ENCODE data around the gene MBLAC1.

MBLAC1 gene

DNA sequence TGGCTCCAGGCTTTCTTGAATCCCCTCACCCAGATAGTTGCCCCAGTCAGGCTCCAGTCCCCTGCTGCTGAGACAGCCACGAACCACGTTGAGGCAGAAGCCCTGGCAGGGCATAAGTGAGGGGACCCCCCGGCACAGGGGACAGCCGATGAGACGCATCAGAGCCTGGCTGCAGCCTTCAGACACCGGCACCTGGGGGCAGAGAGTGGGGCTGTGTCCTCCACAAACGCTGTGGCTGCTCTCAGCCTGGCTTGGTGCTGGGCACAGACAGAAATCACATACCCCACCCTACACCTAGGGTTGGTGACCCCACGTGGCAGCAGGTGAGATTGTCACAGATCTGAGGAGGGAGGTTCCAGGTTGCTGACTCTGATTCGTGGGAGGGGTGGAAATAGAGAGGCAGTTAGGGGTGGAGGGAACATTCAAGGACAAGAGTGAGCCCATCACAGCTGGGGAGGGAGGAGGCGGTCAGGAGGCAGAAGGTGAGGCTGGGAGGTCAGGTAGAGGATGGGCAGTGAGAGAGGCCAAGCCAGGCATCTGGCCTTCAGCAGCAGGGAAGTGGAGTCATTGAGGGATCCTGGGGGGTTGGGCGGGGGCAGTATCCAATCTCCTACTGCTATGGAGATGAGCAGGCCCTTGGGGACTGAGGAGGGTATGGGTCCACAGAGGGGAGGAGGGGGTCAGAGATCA lies 47.2 kb downstream of the MBLAC1 start:
- no peak for DNase-seq

DNA sequence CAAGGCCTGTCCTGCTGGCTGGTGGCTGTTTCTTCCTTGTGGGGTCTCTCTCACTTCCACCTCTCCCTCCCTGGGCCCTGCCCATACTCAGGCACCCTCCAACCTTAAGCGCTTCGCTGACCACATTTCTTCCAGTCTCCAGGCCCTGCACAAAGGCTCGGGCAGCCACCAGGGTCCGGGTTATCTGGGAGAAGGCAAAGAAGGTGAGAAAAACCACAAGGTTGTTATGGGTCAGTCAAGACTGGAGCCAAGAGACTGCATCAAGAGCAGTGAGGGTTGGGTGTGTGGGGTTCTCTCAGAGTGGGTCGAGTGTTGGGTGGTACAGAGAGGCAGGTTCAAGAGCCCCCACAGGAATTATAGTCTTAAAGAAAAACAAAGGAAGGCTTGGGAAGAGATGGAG lies 47.8 kb downstream of the MBLAC1 start:
- no peak for DNase-seq

DNA sequence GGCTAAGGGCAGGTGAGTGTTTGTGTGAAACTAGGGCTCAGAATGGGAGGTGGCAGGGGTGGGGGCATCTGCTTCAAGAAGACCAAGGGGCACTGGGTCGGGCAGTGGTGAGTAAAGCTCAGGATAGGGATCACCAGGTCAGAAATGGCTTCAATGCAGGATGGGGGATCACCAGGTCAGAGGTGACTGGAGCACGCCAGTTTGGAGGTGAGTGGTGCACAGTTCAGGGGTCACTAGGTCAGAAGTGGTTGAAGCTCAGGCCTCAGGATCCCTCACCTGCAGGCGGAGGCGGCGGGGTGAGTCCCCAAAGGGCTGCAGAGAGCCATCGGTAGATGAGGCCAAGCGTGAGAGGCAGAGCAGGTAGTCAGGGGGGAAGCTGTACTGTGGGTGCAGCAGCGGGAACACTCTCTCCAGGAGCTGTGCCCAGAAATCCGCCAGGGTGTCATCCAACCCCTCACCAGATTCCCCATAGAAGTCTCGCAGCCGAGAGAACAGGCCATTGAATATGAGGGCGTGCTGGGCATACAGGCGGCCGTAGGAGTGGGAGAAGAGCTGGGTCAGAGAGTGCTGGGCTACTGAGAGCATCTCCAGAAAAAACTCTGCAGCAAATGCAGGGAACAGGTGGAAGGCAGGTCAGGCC lies 48.6 kb downstream of the MBLAC1 start:
- no peak for DNase-seq

DNA sequence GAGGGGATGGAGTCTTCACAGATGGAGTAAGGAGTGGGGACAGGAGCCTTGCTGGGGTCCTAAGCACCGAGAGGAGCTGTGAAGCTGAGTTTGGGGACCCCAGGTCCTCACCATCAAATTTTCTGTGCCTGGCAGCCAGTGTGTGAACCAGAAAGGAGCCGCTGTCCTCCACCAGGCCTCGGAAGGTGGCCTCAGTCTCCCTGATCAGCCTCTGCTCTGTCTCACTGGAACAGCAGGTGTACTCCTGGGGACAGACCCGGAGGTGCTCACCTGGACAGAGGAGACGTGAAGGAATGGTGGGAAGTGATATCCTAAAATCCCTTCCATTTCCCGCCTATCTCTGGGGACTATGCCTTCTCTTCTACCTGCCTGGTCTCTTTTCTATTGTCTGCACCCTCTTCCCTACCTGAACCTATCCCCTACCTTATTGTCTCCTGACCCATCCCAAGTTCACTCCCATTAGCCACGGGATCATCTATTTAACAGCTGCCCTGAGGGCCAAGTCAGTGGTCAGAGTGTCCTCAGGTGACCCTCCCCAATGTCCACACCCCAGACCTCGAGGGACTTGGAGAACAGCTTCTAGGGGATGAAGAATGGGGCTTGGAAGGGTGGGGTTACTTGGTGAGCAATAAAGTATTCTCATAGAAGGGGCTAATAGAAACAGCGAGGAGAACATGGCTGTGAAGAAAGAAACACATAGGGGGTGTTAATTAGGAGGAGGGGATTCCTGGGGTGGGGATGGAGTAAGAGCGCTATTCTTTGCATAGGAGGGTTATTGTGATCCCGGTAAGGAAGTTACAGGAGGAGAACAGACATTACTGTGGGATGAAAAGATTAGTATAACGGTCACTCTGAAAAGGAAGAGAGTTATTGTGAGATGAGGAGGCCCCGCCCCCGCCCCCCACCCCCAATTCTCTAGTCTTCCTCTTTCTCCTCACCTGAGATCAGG lies 49.6 kb downstream of the MBLAC1 start:
- DNase-seq, result no peak

DNA sequence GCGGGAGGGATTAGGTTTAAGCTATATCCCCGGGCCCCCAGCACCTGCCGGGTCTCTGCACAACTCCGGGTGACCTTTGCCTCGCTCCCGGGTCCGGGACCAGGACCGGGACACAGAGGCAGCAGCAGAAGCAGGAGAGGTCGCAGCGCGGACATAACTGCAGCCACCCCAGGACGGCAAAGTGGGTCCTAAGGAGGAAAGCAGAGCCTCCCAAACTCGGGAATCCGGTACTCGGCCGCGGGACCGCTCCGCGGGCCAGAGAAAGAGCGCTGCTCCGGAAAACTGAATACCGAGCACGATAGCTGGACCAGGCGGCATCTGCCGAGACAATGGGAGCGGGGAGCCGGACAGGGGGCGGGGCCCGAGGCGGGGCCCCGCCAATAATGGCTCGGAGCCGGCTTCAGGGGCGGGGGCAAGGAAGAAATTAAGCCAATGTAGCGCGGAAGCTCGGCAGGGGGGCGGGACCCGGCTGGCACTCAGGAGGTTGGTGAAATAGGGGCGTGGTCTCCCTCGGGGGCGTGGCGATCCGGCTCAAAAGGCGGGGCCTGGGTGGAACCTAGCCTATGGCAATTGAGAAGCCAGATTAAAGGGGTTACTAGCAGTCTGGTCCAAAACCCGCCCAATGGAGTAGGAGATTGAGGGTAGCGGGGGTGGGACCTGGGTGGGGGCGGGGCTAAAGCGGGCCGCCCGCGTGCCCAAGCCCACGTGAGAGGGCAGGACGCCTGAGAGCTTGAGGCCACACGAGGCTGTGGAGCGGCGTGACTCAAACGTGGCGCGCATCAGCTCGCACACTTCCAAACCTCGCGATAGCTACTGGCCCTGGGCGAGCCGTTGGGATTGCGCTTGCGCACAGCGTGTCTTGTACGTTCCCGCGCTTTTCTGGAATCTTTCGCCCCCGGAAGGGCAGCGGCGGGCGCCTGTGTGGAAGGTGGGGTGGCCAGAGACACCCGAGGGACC lies 50.6 kb downstream of the MBLAC1 start, which contains the start of the genes GPC2 and STAG3:
GPC2 (minus strand) TSS at position 337 of the 957 bp plus-strand sequence; CDS start at position 155, 182 bp downstream.
STAG3 (plus strand) TSS at position 874 of the 957 bp plus-strand sequence. CDS start 2,639 bp downstream, outside the sequence.
- peak; percentile 97 for DNase-seq
